Heart left ventricle (tissue), 16 donors: ENCODE results near the gene MSRB3. TPM values are rescaled to one million over a fixed set of nuclear protein-coding genes. Genes with fewer than 3 reads are reported as not detected.

Experiments used
- ATAC-seq, 4 donors: fragments of 200-7000 bp; cut with Tn5 transposase; one replicate each; pipeline ENCODE4 v1.9.1; 2020 to 2022; ENCODE audit warnings: moderate library complexity in 4 of 4, mild to moderate bottlenecking in 3 of 4, moderate number of reproducible peaks in 1 of 4
- DNase-seq, 5 donors: peaks; one replicate each; pipeline ENCODE4 v3.0.0-alpha.2; 2020
- H3K27ac ChIP-seq, 12 donors: fragments of 200-600 bp; sonication (generic) in 4 of 12; one replicate each; pipeline versions ENCODE4 v1.5.0 to v1.8.0; 2016 to 2022; ENCODE audit warnings: mild to moderate bottlenecking in 2 of 12
- H3K27me3 ChIP-seq, 9 donors: fragments of 200-600 bp; sonication (generic) in 2 of 9; one replicate each; pipeline versions ENCODE4 v1.5.1 to v1.8.0; 2016 to 2022; ENCODE audit warnings: mild to moderate bottlenecking in 3 of 9
- H3K36me3 ChIP-seq, 9 donors: fragments of 200-600 bp; sonication (generic) in 2 of 9; one replicate each; pipeline versions ENCODE4 v1.5.0 to v1.8.0; 2018 to 2022; ENCODE audit warnings: mild to moderate bottlenecking in 2 of 9
- H3K4me1 ChIP-seq, 12 donors: fragments of 200-600 bp; sonication (generic) in 4 of 12; one replicate each; pipeline versions ENCODE4 v1.5.0 to v1.8.0; 2016 to 2022; ENCODE audit warnings: mild to moderate bottlenecking in 3 of 12
- H3K4me3 ChIP-seq, 12 donors: fragments of 200-600 bp; sonication (generic) in 4 of 12; one replicate each; pipeline versions ENCODE4 v1.5.0 to v1.8.0; 2017 to 2022; ENCODE audit warnings: mild to moderate bottlenecking in 9 of 12, moderate library complexity in 4 of 12
- H3K9me3 ChIP-seq, 12 donors: fragments of 200-600 bp; sonication (generic) in 4 of 12; one replicate each; pipeline versions ENCODE4 v1.5.0 to v1.8.0; 2016 to 2022; ENCODE audit warnings: mild to moderate bottlenecking in 1 of 12
- POLR2A ChIP-seq, 2 donors: fragments of 450-650 bp; IDR thresholded peaks; one replicate each; pipeline ENCODE4 v1.6.1; 2017; ENCODE audit warnings: antibody characterized with exemption in 2 of 2, mild to moderate bottlenecking in 2 of 2, moderate library complexity in 2 of 2
- WGBS, 4 donors: extraction: QIAGEN DNeasy Blood & Tissue Kit in 2 of 4; methylation state at CpG; one replicate each; pipeline versions ENCODE4 v1.1.5 to v1.1.7; 2013 to 2018; 5-methylcytosine and 5-hydroxymethylcytosine counted together
- intact Hi-C, 10 donors: fragments of 100-400 bp; cut with DNase I; formaldehyde crosslinking; loops; one replicate each; pipeline versions ENCODE4 v1.11.1 to v1.14.2; 2022
- polyA plus RNA-seq, 2 donors: library from polyadenylated mRNA; stranded (reverse); fragments of 200-250 nt; gene quantifications; one replicate each; pipeline ENCODE4 v1.2.3, GENCODE V29; 2013
- total RNA-seq, 9 donors: library from RNA; depleted of rRNA in 2 of 9; stranded (reverse); fragments of >200 nt in 2 of 9; fragmentation: NEBNext Ultra II Directional in 3 of 9; extraction: Animal tissue kit (Norgen Biotek cat#: 25700) in 3 of 9; gene quantifications; one replicate each; pipeline versions ENCODE4 v1.1.0 to v1.2.4, GENCODE V29; 2016 to 2023
- TF ChIP-seq, protein P1 (sequence below), 12 donors: fragments of 200-600 bp; sonication (generic) in 4 of 12; IDR thresholded peaks; one replicate each; pipeline versions ENCODE4 v1.5.0 to v1.8.0; 2018 to 2022; ENCODE audit warnings: antibody characterized with exemption in 12 of 12, mild to moderate bottlenecking in 5 of 12
- donor health status: ischemic (EF 13 %, LVEDD 7.1; RV severe dilation, severe dysfunction).
- donor health status: healthy with polysubstance abuse.
- donor health status: DM: no; HTN: yes; CAD: no.
- donor health status: DM: no; HTN: no; CAD: no.
- donor health status: ischemic (EF 25% LVEDD 6.9; RV normal size, moderate dysfunction).
- donor health status: ischemic (EF 25% LVEDD 5.7; RV mildly dilated, moderate dysfunction).
- donor health status: healthy.
- donor health status: DM: yes; HTN: yes; CAD: no.
- donor health status: ischemic (EF 35%, LVEDD 5.7; RV mildly dilated, moderate dysfunction).
- donor health status: nonischemic (EF 11% LVEDD 7.7; RV severe dilation, severe dysfunction).
- donor health status: DM: yes; HTN: yes; CAD: no.
- donor health status: PGD.
- donor health status: ischemic (EF 29% LVEDD 5.4; RV normal size, mild dysfunction).
- donor health status: nonischemic (EF 23%, LVEDD 6.1; RV moderate dilation, normal function).

Gene MSRB3
- total and polyA plus RNA-seq, 11 donors: 54.1 to 165 (median 117) TPM

DNA sequence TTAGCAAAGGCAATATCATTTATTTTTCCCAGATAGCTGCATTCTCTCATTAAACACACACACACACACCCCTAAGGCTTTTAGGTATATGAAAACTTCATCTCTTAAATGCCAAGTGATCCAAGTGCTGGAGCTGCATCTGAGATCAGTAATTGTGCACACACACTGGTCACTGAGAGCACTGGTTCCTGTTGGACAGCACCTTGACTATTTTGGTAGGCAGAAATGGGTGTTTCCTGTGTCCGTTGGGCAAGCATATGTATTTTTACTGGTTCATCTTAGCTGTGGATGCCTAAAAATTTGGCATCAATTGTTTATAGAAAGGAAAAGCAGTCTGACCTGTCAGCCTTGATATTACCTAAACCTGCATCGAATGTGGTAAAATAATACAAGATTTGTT lies 182.5 kb downstream of the MSRB3 start:
- peaks cover 0 to 90% (median 39%) of the 10 kb centered on the region in 9 donors for H3K36me3 ChIP-seq
- WGBS, 4 donors: 83 to 93% (median 87%) methylated on average over 2 of the region's 2 CpGs
- ATAC-seq: no peak

DNA sequence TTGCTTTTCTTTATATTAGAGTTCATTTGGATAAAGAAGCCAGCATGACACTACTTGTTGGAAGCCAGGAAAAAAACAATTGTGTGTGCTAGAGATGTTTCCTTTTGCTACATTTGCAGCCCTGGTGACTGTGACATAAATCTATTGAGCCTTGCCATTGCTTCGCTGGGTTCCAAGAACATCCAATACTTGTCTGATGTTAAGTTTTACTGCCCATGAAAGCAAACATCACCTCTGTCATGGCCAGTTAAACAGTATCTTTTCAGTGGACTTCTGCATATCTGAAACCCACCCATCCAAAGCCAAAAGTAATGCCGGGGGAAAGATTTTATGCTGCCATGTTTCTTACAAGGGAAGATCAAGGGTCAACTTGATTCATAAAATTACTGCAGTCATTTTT lies 184.0 kb downstream of the MSRB3 start:
- WGBS, 4 donors: 94 to 100% (median 97%) methylated on average over 2 of the region's 2 CpGs
- DNase-seq: no peak
- Histone ChIP-seq H3K27me3 (no peaks in the 10 kb centered on the region), H3K27ac (no peak overlapping the region), H3K4me3 (no peak overlapping the region), H3K9me3 (peaks cover 0 to 2% (median 0%) of the 10 kb centered on the region in 12 donors), H3K36me3 (peaks cover 0 to 86% (median 36%) of the 10 kb centered on the region in 9 donors), H3K4me1 (no peaks in the 10 kb centered on the region)
- no peak for ATAC-seq
- intact Hi-C loops: no loop called here
- TF ChIP-seq, protein P1, sequence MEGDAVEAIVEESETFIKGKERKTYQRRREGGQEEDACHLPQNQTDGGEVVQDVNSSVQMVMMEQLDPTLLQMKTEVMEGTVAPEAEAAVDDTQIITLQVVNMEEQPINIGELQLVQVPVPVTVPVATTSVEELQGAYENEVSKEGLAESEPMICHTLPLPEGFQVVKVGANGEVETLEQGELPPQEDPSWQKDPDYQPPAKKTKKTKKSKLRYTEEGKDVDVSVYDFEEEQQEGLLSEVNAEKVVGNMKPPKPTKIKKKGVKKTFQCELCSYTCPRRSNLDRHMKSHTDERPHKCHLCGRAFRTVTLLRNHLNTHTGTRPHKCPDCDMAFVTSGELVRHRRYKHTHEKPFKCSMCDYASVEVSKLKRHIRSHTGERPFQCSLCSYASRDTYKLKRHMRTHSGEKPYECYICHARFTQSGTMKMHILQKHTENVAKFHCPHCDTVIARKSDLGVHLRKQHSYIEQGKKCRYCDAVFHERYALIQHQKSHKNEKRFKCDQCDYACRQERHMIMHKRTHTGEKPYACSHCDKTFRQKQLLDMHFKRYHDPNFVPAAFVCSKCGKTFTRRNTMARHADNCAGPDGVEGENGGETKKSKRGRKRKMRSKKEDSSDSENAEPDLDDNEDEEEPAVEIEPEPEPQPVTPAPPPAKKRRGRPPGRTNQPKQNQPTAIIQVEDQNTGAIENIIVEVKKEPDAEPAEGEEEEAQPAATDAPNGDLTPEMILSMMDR (IDR thresholded peaks at IDR 0.05): no peak
- no peak for TF ChIP-seq POLR2A (IDR thresholded peaks at IDR 0.05)

More for the DNA sequence above, 182.5 kb downstream of the MSRB3 start:
- H3K4me3 ChIP-seq: no peak overlapping the region
- H3K27me3 ChIP-seq: no peaks in the 10 kb centered on the region
- TF ChIP-seq, protein P1 (IDR thresholded peaks at IDR 0.05): no peak
- no peak for TF ChIP-seq POLR2A (IDR thresholded peaks at IDR 0.05)
- DNase-seq: no peak
- no peak overlapping the region for H3K27ac ChIP-seq
- intact Hi-C loops: no loop called here
- H3K4me1 ChIP-seq: no peaks in the 10 kb centered on the region
- H3K9me3 ChIP-seq: peaks cover 0 to 6% (median 0%) of the 10 kb centered on the region in 12 donors

- ATAC-seq (no peak), DNase-seq (no peak)
- Histone ChIP-seq H3K27ac (no peak overlapping the region), H3K27me3 (no peaks in the 10 kb centered on the region), H3K4me1 (no peaks in the 10 kb centered on the region), H3K36me3 (peaks cover 0 to 82% (median 35%) of the 10 kb centered on the region in 9 donors), H3K4me3 (no peak overlapping the region), H3K9me3 (no peaks in the 10 kb centered on the region)
- intact Hi-C loops: no loop called here
- whole genome bisulfite sequencing, 4 donors: 92 to 95% (median 93%) methylated on average over 9 of the region's 9 CpGs
- TF ChIP-seq, protein P1 (IDR thresholded peaks at IDR 0.05): no peak
- TF ChIP-seq POLR2A (IDR thresholded peaks at IDR 0.05): no peak
Observed at GRCh38 chr12:65463082-65463481, 184.6 kb downstream of the MSRB3 start.

DNA sequence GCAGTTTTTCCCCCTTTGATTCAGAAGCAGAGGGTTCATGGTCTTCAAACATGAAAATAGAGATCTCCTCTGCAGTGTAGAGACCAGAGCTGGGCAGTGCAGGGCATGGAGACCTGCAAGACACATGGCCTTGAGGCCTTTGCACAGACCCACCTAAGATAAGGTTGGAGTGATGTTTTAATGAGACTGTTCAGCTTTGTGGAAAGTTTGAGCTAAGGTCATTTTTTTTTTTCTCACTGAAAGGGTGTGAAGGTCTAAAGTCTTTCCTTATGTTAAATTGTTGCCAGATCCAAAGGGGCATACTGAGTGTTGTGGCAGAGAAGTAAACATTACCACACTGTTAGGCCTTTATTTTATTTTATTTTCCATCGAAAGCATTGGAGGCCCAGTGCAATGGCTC lies 185.1 kb downstream of the MSRB3 start:
- DNase-seq (no peak), ATAC-seq (no peak)
- peaks cover 0 to 77% (median 32%) of the 10 kb centered on the region in 9 donors for H3K36me3 ChIP-seq
- H3K9me3 ChIP-seq: no peaks in the 10 kb centered on the region
- intact Hi-C loops: no loop called here
- no peaks in the 10 kb centered on the region for H3K4me1 ChIP-seq
- H3K4me3 ChIP-seq: no peak overlapping the region
- H3K27me3 ChIP-seq: no peaks in the 10 kb centered on the region
- WGBS, 4 donors: 98 to 100% (median 99%) methylated on average over 1 of the region's 1 CpG
- no peak overlapping the region for H3K27ac ChIP-seq
- TF ChIP-seq, protein P1 (IDR thresholded peaks at IDR 0.05): no peak
- TF ChIP-seq POLR2A (IDR thresholded peaks at IDR 0.05): no peak
